ENCODE measurements around the gene FZD1. TPM values are rescaled to one million over a fixed set of nuclear protein-coding genes. Genes with fewer than 3 reads are reported as not detected.
A peak's percentile ranks its signal among the peaks of the same experiment; 100 is the strongest.

Gene FZD1
- total and polyA plus RNA-seq, 8 donors: 1.8 to 12.9 (median 4.8) TPM

DNA sequence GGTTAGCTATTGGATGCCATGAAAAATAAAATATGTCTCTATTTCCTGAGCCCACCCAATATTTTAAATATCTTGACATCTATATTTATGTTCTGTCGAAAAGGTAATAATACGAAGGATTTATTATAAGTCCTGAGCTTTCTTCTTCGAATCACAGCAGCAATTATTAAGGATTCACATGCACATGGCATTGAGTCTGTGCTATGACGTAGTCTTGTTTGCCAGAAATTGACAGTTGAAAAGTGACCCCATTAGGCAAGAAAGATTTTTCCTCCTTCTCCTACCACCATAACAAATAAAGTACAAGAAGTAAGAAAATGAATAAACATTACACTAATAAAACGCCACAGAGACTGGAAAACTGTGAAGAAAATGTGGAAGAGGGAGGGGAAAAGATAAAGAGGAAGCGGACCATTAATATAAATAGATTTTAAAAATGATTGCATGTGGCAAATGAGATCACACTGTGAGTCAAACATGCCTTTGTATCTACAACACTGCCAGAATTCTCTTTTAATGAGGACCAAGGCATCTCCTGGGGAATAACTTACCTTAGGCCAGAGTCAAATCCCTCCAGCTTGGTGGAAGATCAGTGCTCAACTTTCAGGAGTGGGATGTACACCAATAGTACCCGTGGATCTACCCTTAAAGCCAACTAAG, 21.6 kb downstream of the FZD1 start:
- DNase-seq: no peak
- Histone ChIP-seq H3K27ac (no peak overlapping the region), H3K27me3 (no peaks in the 10 kb centered on the region), H3K36me3 (no peaks in the 10 kb centered on the region), H3K4me3 (no peak overlapping the region), H3K4me1 (no peaks in the 10 kb centered on the region), H3K9me3 (no peaks in the 10 kb centered on the region)
- TF ChIP-seq POLR2A (IDR thresholded peaks at IDR 0.05) (no peak), EP300 (IDR thresholded peaks at IDR 0.05) (no peak), POLR2AphosphoS5 (IDR thresholded peaks at IDR 0.05) (no peak)
- TF ChIP-seq, protein P1, sequence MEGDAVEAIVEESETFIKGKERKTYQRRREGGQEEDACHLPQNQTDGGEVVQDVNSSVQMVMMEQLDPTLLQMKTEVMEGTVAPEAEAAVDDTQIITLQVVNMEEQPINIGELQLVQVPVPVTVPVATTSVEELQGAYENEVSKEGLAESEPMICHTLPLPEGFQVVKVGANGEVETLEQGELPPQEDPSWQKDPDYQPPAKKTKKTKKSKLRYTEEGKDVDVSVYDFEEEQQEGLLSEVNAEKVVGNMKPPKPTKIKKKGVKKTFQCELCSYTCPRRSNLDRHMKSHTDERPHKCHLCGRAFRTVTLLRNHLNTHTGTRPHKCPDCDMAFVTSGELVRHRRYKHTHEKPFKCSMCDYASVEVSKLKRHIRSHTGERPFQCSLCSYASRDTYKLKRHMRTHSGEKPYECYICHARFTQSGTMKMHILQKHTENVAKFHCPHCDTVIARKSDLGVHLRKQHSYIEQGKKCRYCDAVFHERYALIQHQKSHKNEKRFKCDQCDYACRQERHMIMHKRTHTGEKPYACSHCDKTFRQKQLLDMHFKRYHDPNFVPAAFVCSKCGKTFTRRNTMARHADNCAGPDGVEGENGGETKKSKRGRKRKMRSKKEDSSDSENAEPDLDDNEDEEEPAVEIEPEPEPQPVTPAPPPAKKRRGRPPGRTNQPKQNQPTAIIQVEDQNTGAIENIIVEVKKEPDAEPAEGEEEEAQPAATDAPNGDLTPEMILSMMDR (IDR thresholded peaks at IDR 0.05): no peak
- intact Hi-C loops (cut with DNase I; ENCODE audit: low total_unique reads): no loop called here
- 70 to 77% (median 70%) methylated on average over 7 of the region's 7 CpGs for WGBS, 5 donors

DNA sequence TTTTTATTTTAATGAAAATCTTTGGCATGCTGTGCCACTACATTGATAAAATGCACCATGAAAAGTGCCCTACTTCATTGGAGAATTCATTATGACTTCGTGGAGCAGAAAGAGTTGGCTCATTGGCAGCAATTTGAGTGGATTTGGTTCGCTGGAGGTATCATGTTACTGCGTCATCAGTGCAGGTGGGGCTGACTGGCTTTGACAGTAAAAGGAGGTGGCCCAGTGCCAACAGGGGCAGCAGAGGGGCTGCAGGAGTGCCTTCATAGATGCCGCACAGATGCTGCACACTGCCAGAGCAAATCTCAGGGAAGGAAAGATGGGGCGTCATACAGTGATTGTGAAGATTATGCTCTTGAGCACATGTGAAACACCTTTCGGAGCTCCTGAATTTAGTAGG, 22.2 kb downstream of the FZD1 start:
- Histone ChIP-seq H3K36me3 (no peaks in the 10 kb centered on the region), H3K4me1 (no peaks in the 10 kb centered on the region), H3K4me3 (no peak overlapping the region), H3K27ac (no peak overlapping the region), H3K9me3 (no peaks in the 10 kb centered on the region), H3K27me3 (no peaks in the 10 kb centered on the region)
- 72 to 81% (median 72%) methylated on average over 6 of the region's 6 CpGs for WGBS, 5 donors
- TF ChIP-seq POLR2A (IDR thresholded peaks at IDR 0.05) (no peak), EP300 (IDR thresholded peaks at IDR 0.05) (no peak), POLR2AphosphoS5 (IDR thresholded peaks at IDR 0.05) (no peak)
- TF ChIP-seq, protein P1 (IDR thresholded peaks at IDR 0.05): no peak
- intact Hi-C loops (cut with DNase I; ENCODE audit: low total_unique reads): no loop called here
- peak in 1 of 2 donors; percentile 9 for DNase-seq

DNA sequence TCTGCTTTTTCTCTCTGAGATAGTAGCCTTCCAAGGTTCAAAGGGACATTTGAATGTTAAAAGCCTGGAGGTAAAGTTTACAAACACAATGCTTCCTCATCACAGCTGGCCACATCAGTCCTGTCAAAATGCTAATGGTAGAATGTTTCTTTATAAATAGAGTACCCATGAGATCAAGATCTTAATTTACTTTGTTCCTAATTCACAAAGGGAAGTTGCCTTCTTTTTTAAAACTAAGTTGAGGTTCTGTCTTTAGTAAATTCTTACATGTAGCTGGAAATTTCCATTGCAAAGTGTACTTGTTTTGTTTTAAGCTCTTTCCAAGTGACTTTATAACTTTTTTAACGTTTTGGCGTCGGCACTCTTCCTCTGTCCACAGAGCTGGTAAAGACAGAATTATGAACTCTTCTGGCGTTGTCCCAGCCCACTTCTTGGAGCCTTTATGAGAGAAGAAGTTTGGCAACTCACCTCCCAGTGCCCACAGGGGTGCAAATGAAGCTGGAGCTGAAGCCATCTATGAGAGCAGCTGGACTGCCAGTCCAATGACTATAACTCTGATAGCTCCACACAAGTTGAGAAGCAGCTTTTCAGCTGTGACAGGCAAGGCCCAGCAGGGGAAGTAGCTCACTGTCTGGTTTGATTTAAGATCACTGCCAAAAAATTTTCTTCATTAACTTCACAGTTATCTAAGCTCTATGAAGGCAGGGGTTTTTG, 23.3 kb downstream of the FZD1 start:
- intact Hi-C loops (cut with DNase I; ENCODE audit: low total_unique reads): no loop called here
- peak in 1 of 2 donors; percentile 13 for DNase-seq
- H3K4me3 ChIP-seq: no peak overlapping the region
- TF ChIP-seq, protein P1 (IDR thresholded peaks at IDR 0.05): no peak
- TF ChIP-seq EP300 (IDR thresholded peaks at IDR 0.05): no peak
- H3K4me1 ChIP-seq: no peaks in the 10 kb centered on the region
- H3K9me3 ChIP-seq: no peaks in the 10 kb centered on the region
- H3K27me3 ChIP-seq: no peaks in the 10 kb centered on the region
- no peaks in the 10 kb centered on the region for H3K36me3 ChIP-seq
- WGBS, 5 donors: 48 to 64% (median 62%) methylated on average over 4 of the region's 4 CpGs
- no peak overlapping the region for H3K27ac ChIP-seq

DNA sequence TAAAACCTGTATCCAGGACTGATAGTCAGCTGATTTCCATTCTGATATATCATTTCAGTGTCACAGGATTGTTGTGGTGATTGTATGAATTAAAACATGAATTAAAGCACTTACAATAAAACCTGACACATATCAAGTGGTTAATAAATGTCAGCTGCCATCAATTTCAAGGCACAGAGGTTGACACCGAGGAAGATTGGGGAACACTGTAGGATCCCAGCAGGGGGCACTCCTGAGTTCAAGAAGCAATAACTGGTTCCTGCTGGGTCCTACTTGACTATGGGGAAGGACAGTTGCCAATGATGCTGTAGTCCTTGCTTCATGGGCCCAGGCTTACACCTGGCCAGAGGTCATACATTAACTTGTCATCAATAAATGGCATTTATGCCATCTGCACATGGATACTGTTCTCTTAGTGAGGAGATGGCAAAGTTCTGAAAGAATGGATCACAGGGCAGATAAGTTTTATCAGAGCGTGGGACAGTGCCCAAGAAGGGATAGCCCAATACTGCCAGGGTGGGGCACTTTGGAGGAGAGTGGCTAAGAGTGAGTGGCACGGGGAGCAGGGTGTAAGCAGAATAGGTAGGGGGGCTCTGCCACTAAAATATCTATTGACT, 24.1 kb downstream of the FZD1 start:
- DNase-seq: peak; percentile 41 to 60
- Histone ChIP-seq H3K36me3 (no peaks in the 10 kb centered on the region), H3K4me1 (no peaks in the 10 kb centered on the region), H3K27me3 (no peaks in the 10 kb centered on the region), H3K9me3 (no peaks in the 10 kb centered on the region), H3K4me3 (no peak overlapping the region), H3K27ac (no peak overlapping the region)
- TF ChIP-seq POLR2AphosphoS5 (IDR thresholded peaks at IDR 0.05): no peak
- TF ChIP-seq EP300 (IDR thresholded peaks at IDR 0.05): no peak
- TF ChIP-seq, protein P1 (IDR thresholded peaks at IDR 0.05): peak in 4 of 7 experiments; percentile 24 to 36 (median 32)
- no peak for TF ChIP-seq POLR2A (IDR thresholded peaks at IDR 0.05)
- 72 to 85% (median 77%) methylated on average over 3 of the region's 3 CpGs for WGBS, 5 donors
- intact Hi-C loops (cut with DNase I; ENCODE audit: low total_unique reads): no loop called here
